ENCODE results near the gene UTP14C.
"Not testable (repeated sequence)": the region's sequence is repeated elsewhere in the genome, so short reads cannot be mapped to it uniquely, and the experiment has no call there.

UTP14C gene

DNA sequence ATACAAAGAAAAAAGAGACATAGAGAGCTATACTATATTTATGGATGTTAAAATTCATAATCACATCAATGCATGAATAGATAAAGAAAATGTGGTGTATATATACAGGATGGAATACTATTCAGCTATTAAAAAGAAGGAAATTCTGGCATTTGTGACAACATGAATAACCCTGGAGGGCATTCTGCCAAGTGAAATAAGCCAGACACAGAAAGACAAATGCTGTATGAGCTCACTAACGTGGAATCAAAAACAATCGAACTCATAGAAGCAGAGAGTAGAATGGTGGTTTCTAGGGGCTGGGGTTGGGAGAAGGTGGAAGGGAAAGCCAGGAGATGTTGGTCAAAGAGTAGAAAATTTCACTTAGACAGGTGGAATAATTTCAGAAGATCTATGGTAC is 24.0 kb downstream of the UTP14C start:
- no peaks in the 10 kb centered on the region for H3K36me3 Mint-ChIP-seq (ENCODE audit: low read depth)
- no peaks in the 10 kb centered on the region for H3K4me1 Mint-ChIP-seq (ENCODE audit: low read depth)
- no peak overlapping the region for H3K4me3 Mint-ChIP-seq
- H3K27ac Mint-ChIP-seq = no peak overlapping the region
- H3K27me3 Mint-ChIP-seq (ENCODE audit: low read depth) = no peaks in the 10 kb centered on the region
- no peaks in the 10 kb centered on the region for H3K9me3 Mint-ChIP-seq

DNA sequence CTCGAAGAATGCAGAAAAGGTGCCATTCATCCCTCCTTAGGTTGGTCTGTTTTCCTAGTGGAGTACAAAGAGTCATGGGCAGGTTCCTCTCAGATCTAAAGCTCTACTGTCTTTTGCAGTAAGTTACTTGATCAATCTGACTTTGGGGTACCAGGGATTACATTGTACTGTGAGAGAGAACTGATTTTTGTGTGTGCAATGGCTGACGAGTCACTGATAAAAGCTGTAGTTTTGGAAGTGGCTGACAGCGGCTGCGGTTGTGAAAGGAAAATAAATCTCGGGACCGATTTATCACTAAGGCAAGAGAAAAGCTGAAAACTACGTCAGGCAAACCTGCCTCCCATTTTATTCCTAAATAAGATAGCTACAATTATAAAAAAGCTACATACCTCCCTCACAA is 26.9 kb downstream of the UTP14C start:
- H3K27me3 Mint-ChIP-seq (ENCODE audit: low read depth) = no peaks in the 10 kb centered on the region
- no peaks in the 10 kb centered on the region for H3K4me1 Mint-ChIP-seq (ENCODE audit: low read depth)
- peaks cover 3% of the 10 kb centered on the region for H3K9me3 Mint-ChIP-seq
- no peaks in the 10 kb centered on the region for H3K36me3 Mint-ChIP-seq (ENCODE audit: low read depth)
- H3K4me3 Mint-ChIP-seq = no peak overlapping the region
- no peak overlapping the region for H3K27ac Mint-ChIP-seq

DNA sequence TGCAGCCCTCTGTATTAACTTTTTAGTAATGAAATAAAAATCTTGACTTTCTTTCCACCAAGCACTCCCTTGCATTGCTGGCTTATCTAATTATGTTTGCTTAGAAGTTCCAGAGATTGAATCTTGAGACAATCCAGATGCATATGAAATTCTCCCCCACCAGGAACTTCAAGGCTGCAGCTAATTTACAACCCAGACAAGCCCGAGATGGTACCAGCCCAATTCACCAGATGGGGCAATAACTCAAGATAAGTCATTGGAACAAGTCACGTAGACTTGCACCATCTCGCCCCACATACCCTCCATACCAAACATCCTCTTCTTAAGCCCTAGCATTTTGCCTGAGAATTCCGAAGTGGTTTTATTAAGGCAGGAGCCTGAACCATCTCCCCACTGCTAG is 29.0 kb downstream of the UTP14C start:
- no peak overlapping the region for H3K27ac Mint-ChIP-seq
- peaks cover 3% of the 10 kb centered on the region for H3K9me3 Mint-ChIP-seq

DNA sequence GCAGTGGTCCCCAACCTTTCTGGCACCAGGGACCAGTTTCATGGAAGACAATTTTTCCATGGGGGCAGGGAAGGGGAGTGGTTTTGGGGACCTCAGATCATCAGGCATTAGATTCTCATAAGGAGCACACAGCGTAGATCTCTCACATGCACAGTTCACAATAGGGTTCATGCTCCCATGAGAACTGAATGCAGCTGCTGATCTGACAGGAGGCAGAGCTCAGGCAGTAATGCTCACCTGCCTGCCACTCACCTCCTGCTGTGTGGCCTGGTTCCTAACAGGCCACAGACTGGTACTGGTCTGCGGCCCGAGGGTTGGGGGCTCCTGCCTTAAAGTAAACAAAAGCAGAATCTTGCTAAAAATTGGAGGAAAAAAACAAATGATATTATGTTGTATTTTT is 36.6 kb downstream of the UTP14C start:
- H3K27ac Mint-ChIP-seq; H3K36me3 Mint-ChIP-seq (ENCODE audit: low read depth); H3K4me1 Mint-ChIP-seq (ENCODE audit: low read depth); H3K4me3 Mint-ChIP-seq; H3K27me3 Mint-ChIP-seq (ENCODE audit: low read depth): not testable (repeated sequence)
- H3K9me3 Mint-ChIP-seq = peaks cover 16% of the 10 kb centered on the region

More for the DNA sequence above, 29.0 kb downstream of the UTP14C start:
- H3K36me3 Mint-ChIP-seq (ENCODE audit: low read depth) = no peaks in the 10 kb centered on the region
- no peak overlapping the region for H3K4me3 Mint-ChIP-seq
- no peaks in the 10 kb centered on the region for H3K27me3 Mint-ChIP-seq (ENCODE audit: low read depth)
- H3K4me1 Mint-ChIP-seq (ENCODE audit: low read depth) = no peaks in the 10 kb centered on the region

DNA sequence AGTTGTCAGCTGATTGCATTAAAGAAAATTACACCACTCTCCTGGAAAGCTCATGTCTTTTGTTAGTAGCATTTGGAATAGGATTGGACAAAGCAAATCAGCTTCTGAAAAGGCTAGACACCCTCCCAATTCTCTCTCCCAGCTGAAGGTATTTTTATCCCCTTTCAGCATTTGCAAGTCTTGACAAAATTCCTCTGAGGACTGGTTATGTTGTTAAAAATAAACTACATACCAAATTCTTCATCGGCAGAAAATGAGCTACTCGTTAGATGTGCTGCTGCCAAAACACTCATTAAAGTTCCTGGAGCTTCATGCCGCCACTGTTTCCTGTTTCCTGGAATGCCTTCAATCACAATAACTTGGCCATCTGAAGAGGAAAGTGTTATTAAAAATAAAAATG is 37.1 kb downstream of the UTP14C start:
- peaks cover 16% of the 10 kb centered on the region for H3K9me3 Mint-ChIP-seq
- H3K27ac Mint-ChIP-seq = no peak overlapping the region
- H3K36me3 Mint-ChIP-seq (ENCODE audit: low read depth) = no peaks in the 10 kb centered on the region
- no peaks in the 10 kb centered on the region for H3K4me1 Mint-ChIP-seq (ENCODE audit: low read depth)
- H3K4me3 Mint-ChIP-seq = no peak overlapping the region
- H3K27me3 Mint-ChIP-seq (ENCODE audit: low read depth) = no peaks in the 10 kb centered on the region

DNA sequence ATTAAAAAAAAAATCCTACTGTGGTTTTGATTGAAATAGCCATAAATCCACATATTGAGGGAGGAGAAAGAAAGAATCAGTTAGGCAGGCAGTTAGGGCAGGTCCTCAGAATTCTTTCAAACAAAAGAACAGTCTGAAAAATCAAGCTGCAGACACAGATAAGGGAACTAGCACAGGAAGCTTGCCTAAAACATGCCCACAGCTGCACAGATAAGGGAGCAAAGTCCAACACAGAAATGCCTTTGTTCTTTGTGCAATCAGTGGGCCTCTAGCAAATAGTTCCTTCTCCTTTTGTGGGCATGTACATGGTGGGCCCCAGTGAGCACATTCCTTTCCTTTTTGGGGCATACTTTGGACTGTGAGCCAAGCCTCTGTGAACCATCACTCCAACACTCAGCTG is 42.7 kb downstream of the UTP14C start:
- peaks cover 5% of the 10 kb centered on the region for H3K27me3 Mint-ChIP-seq (ENCODE audit: low read depth)
- peaks cover 14% of the 10 kb centered on the region for H3K4me1 Mint-ChIP-seq (ENCODE audit: low read depth)
- H3K36me3 Mint-ChIP-seq (ENCODE audit: low read depth) = peaks cover 4% of the 10 kb centered on the region
- peaks cover 32% of the 10 kb centered on the region for H3K9me3 Mint-ChIP-seq
- no peak overlapping the region for H3K4me3 Mint-ChIP-seq
- no peak overlapping the region for H3K27ac Mint-ChIP-seq

DNA sequence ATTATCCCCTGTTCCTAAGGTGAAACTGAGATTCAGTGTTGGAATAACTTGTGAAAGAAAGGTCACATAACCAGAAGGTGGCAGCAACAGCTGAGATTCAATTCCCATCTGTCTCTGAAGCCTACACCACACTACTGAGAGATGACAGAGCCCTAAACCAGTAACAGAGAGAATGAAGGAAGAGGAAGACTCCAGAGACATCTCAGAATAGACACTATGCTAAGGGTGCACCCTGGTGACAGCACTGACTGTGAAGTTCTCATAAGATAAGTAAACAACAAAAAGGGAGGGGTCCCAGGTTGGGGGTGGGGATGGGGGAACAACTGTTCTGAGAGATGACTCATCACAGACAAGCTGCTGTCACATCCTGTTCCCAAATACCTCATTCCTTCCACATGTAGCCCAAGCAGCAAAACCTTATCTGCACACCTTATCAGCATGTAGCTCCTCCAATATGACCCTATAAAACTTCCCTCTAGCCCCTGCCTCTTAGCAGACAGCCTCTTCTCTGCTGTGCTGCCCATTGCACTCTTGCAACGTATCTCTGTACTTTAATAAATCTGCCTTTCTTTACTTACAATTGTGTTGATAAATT is 46.5 kb downstream of the UTP14C start:
- Mint-ChIP-seq H3K4me3 (no peak overlapping the region), H3K36me3 (ENCODE audit: low read depth) (peaks cover 4% of the 10 kb centered on the region), H3K4me1 (ENCODE audit: low read depth) (peaks cover 14% of the 10 kb centered on the region), H3K9me3 (peaks cover 21% of the 10 kb centered on the region), H3K27me3 (ENCODE audit: low read depth) (peaks cover 19% of the 10 kb centered on the region), H3K27ac (no peak overlapping the region)
